GM12878 (cell line): Measurements from ENCODE around the gene SYT8. TPM values are rescaled to one million over a fixed set of nuclear protein-coding genes. Genes with fewer than 3 reads are reported as not detected.

Source experiments
- ATAC-seq: fragments of 200-7000 bp; cut with Tn5 transposase; 3 replicates; pipeline ENCODE4 v1.9.1; 2020; ENCODE audit warnings: mild to moderate bottlenecking, moderate library complexity
- BruUV-seq: library from RNA; stranded (reverse); fragments of 400-500 nt; replicated peaks from 2 replicates; lab custom pipeline; 2021; lab: Mats Ljungman, UMichigan
- CTCF ChIA-PET: fragments of 300-600 bp; sonication (Branson Sonifier 250); formaldehyde crosslinking; extraction: SDS; loops from one replicate; lab custom pipeline; 2021; ENCODE audit warnings: inconsistent platforms; lab: Yijun Ruan, JAX
- POLR2A ChIA-PET: fragments of 350-600 bp; formaldehyde crosslinking; extraction: SDS; loops from one replicate; lab custom pipeline; 2021; ENCODE audit warnings: inconsistent platforms; lab: Charles Lee
- RAD21 ChIA-PET: fragments of 300-600 bp; sonication (Branson Sonifier 250); formaldehyde crosslinking; loops from one replicate; lab custom pipeline; 2023; ENCODE audit warnings: antibody characterized with exemption; ENCODE audit not compliant: unreplicated experiment; lab: Charles Lee
- SMC1A ChIA-PET: fragments of 300-600 bp; sonication (Branson Sonifier 250); formaldehyde crosslinking; loops from one replicate; lab custom pipeline; 2023; ENCODE audit not compliant: unreplicated experiment, uncharacterized antibody; lab: Charles Lee
- DNase-seq: peaks from one replicate; pipeline ENCODE4 v3.0.0-alpha.2; 2011; ENCODE audit warnings: low read depth, low spot score
- FAIRE-seq: peaks from 3 replicates; lab custom pipeline; 2011; peaks lifted over from hg19 to GRCh38; lab: Jason Lieb, UNC
- H2AFZ ChIP-seq: 2 replicates; pipeline ENCODE4 v1.6.0; 2011; ENCODE audit warnings: low read depth, low read length, control low read depth; ENCODE audit not compliant: control insufficient read depth
- H3K27ac ChIP-seq: 2 replicates; pipeline ENCODE4 v1.5.1; 2011; ENCODE audit warnings: control low read depth; ENCODE audit not compliant: control insufficient read depth, insufficient read depth
- H3K27me3 ChIP-seq, 2 experiments: replicated peaks in 1 of 2; 2 replicates each; pipeline versions ENCODE4 v1.6.0 to v1.6.1; 2011; ENCODE audit warnings: low read length in 1 of 2; ENCODE audit not compliant: control insufficient read depth in 2 of 2, insufficient read depth in 2 of 2
- H3K36me3 ChIP-seq, 2 experiments: 2 replicates each; pipeline ENCODE4 v1.5.1; 2011; ENCODE audit warnings: low read length in 1 of 2; ENCODE audit not compliant: control insufficient read depth in 2 of 2, insufficient read depth in 2 of 2
- H3K4me1 ChIP-seq: 2 replicates; pipeline ENCODE4 v1.6.1; 2011; ENCODE audit warnings: mild to moderate bottlenecking, low read length, moderate library complexity, mixed read lengths; ENCODE audit not compliant: control insufficient read depth, insufficient read depth
- H3K4me2 ChIP-seq: 2 replicates; pipeline ENCODE4 v1.6.0; 2011; ENCODE audit warnings: control low read depth; ENCODE audit not compliant: control insufficient read depth, insufficient read depth
- H3K4me3 ChIP-seq: fragments of 200-600 bp; sonication (generic); 2 replicates; pipeline ENCODE4 v1.5.1; 2016
- H3K79me2 ChIP-seq: 2 replicates; pipeline ENCODE4 v1.6.0; 2011; ENCODE audit warnings: low read length; ENCODE audit not compliant: control insufficient read depth, insufficient read depth
- H3K9ac ChIP-seq: 2 replicates; pipeline ENCODE4 v1.8.0; 2011; ENCODE audit warnings: low read length, control low read depth, mixed read lengths; ENCODE audit not compliant: control insufficient read depth, insufficient read depth
- H3K9me3 ChIP-seq: replicated peaks from 3 replicates; pipeline ENCODE4 v1.5.1; 2011; ENCODE audit warnings: mild to moderate bottlenecking, low read length; ENCODE audit not compliant: control insufficient read depth, insufficient read depth
- H4K20me1 ChIP-seq: 2 replicates; pipeline ENCODE4 v1.6.0; 2011; ENCODE audit not compliant: control insufficient read depth, insufficient read depth
- ETV6 ChIP-seq, 2 experiments: fragments of 450-650 bp in 1 of 2; IDR thresholded peaks in 1 of 2; conservative IDR thresholded peaks in 1 of 2; 2 replicates each; pipeline ENCODE4 v1.6.1; 2014; ENCODE audit warnings: antibody characterized with exemption in 1 of 2, borderline replicate concordance in 1 of 2, low read depth in 1 of 2, mild to moderate bottlenecking in 1 of 2, moderate library complexity in 1 of 2
- HCFC1 ChIP-seq: fragments of 150-350 bp; IDR thresholded peaks from 2 replicates; pipeline ENCODE4 v1.6.1; 2014; ENCODE audit warnings: low read length
- HDGF ChIP-seq: fragments of 450-650 bp; IDR thresholded peaks from 2 replicates; pipeline ENCODE4 v1.6.1; 2016; ENCODE audit warnings: antibody characterized with exemption
- NFXL1 ChIP-seq: fragments of 450-650 bp; IDR thresholded peaks from 2 replicates; pipeline ENCODE4 v1.6.1; 2017; ENCODE audit warnings: antibody characterized with exemption, mild to moderate bottlenecking, borderline replicate concordance
- WGBS: methylation state at CpG from one replicate; pipeline ENCODE4 v1.1.6; 2016; ENCODE audit warnings: low lambda C conversion rate; ENCODE audit not compliant: insufficient replicate concordance, insufficient coverage; ENCODE audit errors: missing lambda C conversion rate; 5-methylcytosine and 5-hydroxymethylcytosine counted together
- in situ Hi-C: fragments of 300-500 bp; cut with MboI; formaldehyde crosslinking; loops from 9 replicates; pipeline ENCODE4 v1.14.3; 2018; ENCODE audit warnings: mixed read lengths
- intact Hi-C: fragments of 100-400 bp; cut with micrococcal nuclease; formaldehyde crosslinking; loops from one replicate; pipeline ENCODE4 v1.14.2; 2022; ENCODE audit not compliant: unreplicated experiment
- polyA plus RNA-seq, 11 experiments: library from polyadenylated mRNA; depleted of rRNA in 4 of 11; unstranded in 6 of 11; stranded (reverse) in 5 of 11; fragments of >200 nt; fragmentation: Nextera tagmentation in 4 of 11; fragmentation: Illumina TruSeq in 1 of 11; extraction: Ambion mirVana in 4 of 11; extraction: Trizol in 1 of 11; gene quantifications; 1 replicate in 1 of 11; 2 replicates in 10 of 11; pipeline versions ENCODE4 v1.2.1 to v1.2.3, GENCODE V29; 2011 to 2016; ENCODE audit warnings: inconsistent platforms in 2 of 11, missing spikeins in 2 of 11, low read depth in 1 of 11
- total RNA-seq, 4 experiments: library from RNA; depleted of rRNA in 3 of 4; stranded (reverse); fragments of >200 nt in 3 of 4; fragmentation: Illumina TruSeq in 1 of 4; extraction: Trizol in 1 of 4; gene quantifications; 2 replicates each; pipeline versions ENCODE4 v1.2.1 to v1.2.3, GENCODE V29; 2013 to 2021
- TF ChIP-seq, protein P1 (sequence below): fragments of 450-650 bp; IDR thresholded peaks from 2 replicates; pipeline ENCODE4 v1.6.1; 2017; ENCODE audit warnings: low read depth, mild to moderate bottlenecking, moderate library complexity
- TF ChIP-seq, protein P2 (sequence below): fragments of 450-650 bp; IDR thresholded peaks from 2 replicates; pipeline ENCODE4 v1.6.1; 2014; ENCODE audit warnings: mild to moderate bottlenecking

Gene SYT8
- total and polyA plus RNA-seq, 10 of the 15 experiments (the other 5 are each of a cell fraction or from before 2014, with no cell fraction given): 0.44 TPM; not detected in 9

DNA sequence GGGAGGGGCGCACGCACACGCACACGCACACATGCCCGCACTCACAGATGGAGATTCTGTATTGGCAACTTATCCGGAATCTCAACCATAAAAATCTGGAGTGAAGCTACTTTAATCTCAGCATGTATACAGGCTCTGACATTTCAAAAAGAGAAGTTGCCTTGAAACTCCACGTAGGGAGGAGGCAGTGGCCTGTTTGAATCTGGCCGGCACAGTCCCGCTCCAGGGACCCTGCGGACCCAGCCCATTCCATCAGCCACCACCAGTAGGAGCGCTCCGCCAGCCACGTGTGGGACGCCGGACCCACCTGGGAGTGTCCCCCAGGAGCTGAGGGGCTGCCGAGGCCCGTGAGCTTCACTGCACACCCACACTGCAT lies 1.9 kb upstream of the SYT8 start:
- ChIA-PET POLR2A (interaction anchor here (1.0 kb wide), 1 partner anchor 170 kb away, joined by 3 read pairs; no protein-coding TSS in a partner anchor), CTCF (interaction anchor here (0.7 to 7.9 kb wide), 27 partner anchors 8 to 323 kb away, joined by 3 to 187 read pairs (median 5); partner anchors contain the start of genes KRTAP5-6 and LSP1), RAD21 (interaction anchor here (0.6 to 7.5 kb wide), 13 partner anchors 23 to 319 kb away, joined by 3 to 107 read pairs (median 5); partner anchors contain the start of gene KRTAP5-6), SMC1A (interaction anchor here (0.6 to 5.9 kb wide), 13 partner anchors 10 to 318 kb away, joined by 3 to 65 read pairs (median 4); no protein-coding TSS in a partner anchor)
- Histone ChIP-seq H3K9me3 (no peaks in the 10 kb centered on the region), H3K9ac (no peak overlapping the region), H4K20me1 (no peaks in the 10 kb centered on the region), H3K36me3 (no peaks in the 10 kb centered on the region), H3K27me3 (no peaks in the 10 kb centered on the region; a peak in 2 of 4 replicates), H3K4me2 (no peak overlapping the region), H3K27ac (no peak overlapping the region), H3K4me3 (no peak overlapping the region), H3K79me2 (no peaks in the 10 kb centered on the region), H3K4me1 (no peaks in the 10 kb centered on the region), H2AFZ (no peak overlapping the region)
- in situ Hi-C loops: no loop called here
- intact Hi-C loops: loop anchor here (1.0 to 5.0 kb wide), 2 partner anchors 139 to 181 kb away; no protein-coding TSS in a partner anchor
- WGBS: 34% methylated on average over 16 of the region's 17 CpGs
- DNase-seq (no peak), ATAC-seq (no peak), FAIRE-seq (no peak)
- TF ChIP-seq ETV6 (conservative IDR thresholded peaks at IDR 0.05 in 1 of 2, IDR thresholded peaks at IDR 0.05 in 1 of 2; ENCODE audit: borderline replicate concordance in 1 of 2, low read depth in 1 of 2): no peak
- TF ChIP-seq, protein P1, sequence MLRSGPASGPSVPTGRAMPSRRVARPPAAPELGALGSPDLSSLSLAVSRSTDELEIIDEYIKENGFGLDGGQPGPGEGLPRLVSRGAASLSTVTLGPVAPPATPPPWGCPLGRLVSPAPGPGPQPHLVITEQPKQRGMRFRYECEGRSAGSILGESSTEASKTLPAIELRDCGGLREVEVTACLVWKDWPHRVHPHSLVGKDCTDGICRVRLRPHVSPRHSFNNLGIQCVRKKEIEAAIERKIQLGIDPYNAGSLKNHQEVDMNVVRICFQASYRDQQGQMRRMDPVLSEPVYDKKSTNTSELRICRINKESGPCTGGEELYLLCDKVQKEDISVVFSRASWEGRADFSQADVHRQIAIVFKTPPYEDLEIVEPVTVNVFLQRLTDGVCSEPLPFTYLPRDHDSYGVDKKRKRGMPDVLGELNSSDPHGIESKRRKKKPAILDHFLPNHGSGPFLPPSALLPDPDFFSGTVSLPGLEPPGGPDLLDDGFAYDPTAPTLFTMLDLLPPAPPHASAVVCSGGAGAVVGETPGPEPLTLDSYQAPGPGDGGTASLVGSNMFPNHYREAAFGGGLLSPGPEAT: no peak
- TF ChIP-seq, protein P2, sequence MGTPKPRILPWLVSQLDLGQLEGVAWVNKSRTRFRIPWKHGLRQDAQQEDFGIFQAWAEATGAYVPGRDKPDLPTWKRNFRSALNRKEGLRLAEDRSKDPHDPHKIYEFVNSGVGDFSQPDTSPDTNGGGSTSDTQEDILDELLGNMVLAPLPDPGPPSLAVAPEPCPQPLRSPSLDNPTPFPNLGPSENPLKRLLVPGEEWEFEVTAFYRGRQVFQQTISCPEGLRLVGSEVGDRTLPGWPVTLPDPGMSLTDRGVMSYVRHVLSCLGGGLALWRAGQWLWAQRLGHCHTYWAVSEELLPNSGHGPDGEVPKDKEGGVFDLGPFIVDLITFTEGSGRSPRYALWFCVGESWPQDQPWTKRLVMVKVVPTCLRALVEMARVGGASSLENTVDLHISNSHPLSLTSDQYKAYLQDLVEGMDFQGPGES: no peak
- no peak for TF ChIP-seq NFXL1
- no peak for TF ChIP-seq HDGF
- no peak for TF ChIP-seq HCFC1
- BruUV-seq: no TSS peak
